ENCODE results near the gene SSBP2. TPM values are rescaled to one million over a fixed set of nuclear protein-coding genes. Genes with fewer than 3 reads are reported as not detected.
"Not testable (repeated sequence)": the region's sequence is repeated elsewhere in the genome, so short reads cannot be mapped to it uniquely, and the experiment has no call there.

The SSBP2 gene
- total RNA-seq, 2 experiments from 2014 or later: 14.5 to 14.7 TPM

DNA sequence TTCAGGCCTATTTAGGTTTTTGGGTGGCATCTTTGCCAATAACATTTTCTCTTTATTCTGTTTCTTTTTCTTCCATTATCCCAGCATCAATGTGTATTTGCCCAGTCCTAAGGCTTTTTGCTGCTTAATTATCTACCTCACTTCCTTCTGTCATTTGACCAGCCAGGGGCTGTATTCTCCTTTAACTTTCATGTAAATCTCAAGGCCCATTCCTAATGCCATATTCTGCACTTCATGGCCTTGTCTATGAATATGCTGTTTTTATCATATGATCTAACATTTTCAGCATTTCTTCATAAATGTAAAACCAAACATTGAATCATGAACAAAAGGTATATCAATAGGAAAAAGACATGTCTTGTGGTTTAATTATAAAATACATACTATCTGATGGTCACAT lies 108.7 kb downstream of the SSBP2 start:
- CTCF ChIA-PET: no interaction called here

DNA sequence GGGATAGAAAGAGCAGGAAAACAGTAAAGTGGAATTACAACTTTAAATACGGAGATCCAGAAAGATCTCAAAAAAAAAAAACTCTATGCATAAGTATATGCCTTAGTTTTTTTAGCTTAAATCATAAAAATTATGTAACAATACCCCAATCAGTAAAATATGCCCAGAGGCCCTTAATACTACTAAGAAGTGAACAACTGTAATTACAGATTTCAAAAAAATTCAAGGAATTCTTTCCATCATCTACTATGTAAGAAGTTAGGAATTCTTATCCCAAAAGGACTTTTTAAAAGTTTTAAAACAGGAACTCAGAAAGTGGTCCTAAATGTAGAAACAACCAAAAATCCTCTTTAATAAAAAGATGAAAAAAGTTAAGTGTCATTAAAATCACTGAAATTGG lies 111.3 kb downstream of the SSBP2 start:
- H3K4me3 Mint-ChIP-seq: no peak overlapping the region
- no peak for DNase-seq
- CTCF ChIA-PET: no interaction called here
- no peaks in the 10 kb centered on the region for H3K27me3 Mint-ChIP-seq (ENCODE audit: low read depth)
- intact Hi-C loops (cut with micrococcal nuclease): no loop called here
- no peak overlapping the region for H3K27ac Mint-ChIP-seq
- H3K4me1 Mint-ChIP-seq (ENCODE audit: low read depth): peaks cover 6% of the 10 kb centered on the region
- no peaks in the 10 kb centered on the region for H3K9me3 Mint-ChIP-seq
- peaks cover 4% of the 10 kb centered on the region for H3K36me3 Mint-ChIP-seq (ENCODE audit: low read depth)

More for the DNA sequence above, 108.7 kb downstream of the SSBP2 start:
- Mint-ChIP-seq H3K4me3 (no peak overlapping the region), H3K27ac (no peak overlapping the region), H3K9me3 (no peaks in the 10 kb centered on the region), H3K36me3 (ENCODE audit: low read depth) (peaks cover 6% of the 10 kb centered on the region), H3K4me1 (ENCODE audit: low read depth) (peaks cover 3% of the 10 kb centered on the region), H3K27me3 (ENCODE audit: low read depth) (no peaks in the 10 kb centered on the region)
- no peak for DNase-seq
- intact Hi-C loops (cut with micrococcal nuclease): no loop called here

DNA sequence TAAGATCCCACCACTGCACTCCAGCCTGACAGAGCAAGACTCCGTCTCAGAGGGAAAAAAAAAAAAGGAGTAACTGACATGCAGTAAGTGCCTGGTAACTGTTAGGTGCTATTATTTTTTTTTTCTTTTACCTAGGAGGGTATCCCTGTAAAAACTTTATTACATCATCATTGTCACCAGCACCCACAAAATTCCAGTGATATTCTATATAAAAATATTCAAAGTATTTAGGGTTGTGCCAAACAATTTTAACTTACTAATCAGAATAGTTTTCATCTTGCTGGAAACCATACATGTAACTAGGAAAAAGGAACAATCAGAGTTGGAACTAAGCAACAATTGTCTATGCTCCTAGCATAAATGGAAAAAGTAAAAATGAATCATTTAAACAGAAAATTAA lies 112.4 kb downstream of the SSBP2 start:
- peaks cover 6% of the 10 kb centered on the region for H3K4me1 Mint-ChIP-seq (ENCODE audit: low read depth)
- H3K36me3 Mint-ChIP-seq (ENCODE audit: low read depth): peaks cover 4% of the 10 kb centered on the region
- intact Hi-C loops (cut with micrococcal nuclease): no loop called here

DNA sequence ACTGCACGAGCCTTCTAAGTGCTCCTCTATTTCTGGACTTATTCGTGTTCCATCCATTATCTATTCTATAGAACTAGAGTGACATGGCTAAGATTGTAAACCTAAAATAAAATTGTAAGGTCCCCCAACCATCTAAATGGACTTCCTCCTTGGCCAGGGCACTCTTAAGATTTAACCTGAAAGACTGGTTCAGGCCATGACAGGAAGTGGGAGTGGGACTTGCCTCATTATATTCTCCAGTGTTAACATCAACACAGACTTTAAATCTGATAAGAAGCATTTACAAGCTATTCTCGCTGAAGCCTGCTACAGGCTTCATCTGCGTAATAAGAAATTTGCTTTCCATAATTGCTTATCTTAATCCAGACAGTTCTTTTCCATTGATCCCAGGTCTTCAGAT lies 117.0 kb downstream of the SSBP2 start:
- no peak for DNase-seq
- Mint-ChIP-seq H3K27me3 (ENCODE audit: low read depth) (no peaks in the 10 kb centered on the region), H3K27ac (no peak overlapping the region), H3K4me3 (no peak overlapping the region), H3K9me3 (peaks cover 2% of the 10 kb centered on the region), H3K4me1 (ENCODE audit: low read depth) (peaks cover 7% of the 10 kb centered on the region), H3K36me3 (ENCODE audit: low read depth) (peaks cover 8% of the 10 kb centered on the region)
- CTCF ChIA-PET: no interaction called here
- intact Hi-C loops (cut with micrococcal nuclease): loop anchor here (2.0 to 5.0 kb wide), 3 partner anchors 77 to 218 kb away; no protein-coding TSS in a partner anchor

More for the DNA sequence above, 112.4 kb downstream of the SSBP2 start:
- DNase-seq: no peak
- CTCF ChIA-PET: no interaction called here
- H3K27me3 Mint-ChIP-seq (ENCODE audit: low read depth): no peaks in the 10 kb centered on the region
- no peak overlapping the region for H3K4me3 Mint-ChIP-seq
- H3K27ac Mint-ChIP-seq: no peak overlapping the region
- no peaks in the 10 kb centered on the region for H3K9me3 Mint-ChIP-seq

DNA sequence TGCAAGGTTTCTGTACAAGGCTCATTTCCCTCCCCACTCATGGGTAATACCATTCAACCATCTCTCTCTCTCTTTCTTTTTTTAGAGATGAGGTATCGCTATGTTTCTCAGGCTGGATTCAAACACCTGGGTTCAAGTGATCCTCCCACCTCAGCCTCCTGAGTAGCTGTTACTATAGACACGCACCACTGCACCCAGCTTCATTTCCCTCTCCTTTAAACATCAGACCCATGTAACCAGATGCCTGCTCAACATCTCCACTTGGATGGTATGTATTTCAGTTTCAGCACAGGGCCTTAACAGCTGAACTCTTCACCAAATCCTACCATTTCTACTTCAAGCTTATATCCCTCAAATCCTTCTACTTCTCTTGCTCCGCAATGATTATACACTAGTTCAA lies 117.4 kb downstream of the SSBP2 start:
- intact Hi-C loops (cut with micrococcal nuclease): loop anchor here (2.0 to 5.0 kb wide), 3 partner anchors 77 to 219 kb away; no protein-coding TSS in a partner anchor

DNA sequence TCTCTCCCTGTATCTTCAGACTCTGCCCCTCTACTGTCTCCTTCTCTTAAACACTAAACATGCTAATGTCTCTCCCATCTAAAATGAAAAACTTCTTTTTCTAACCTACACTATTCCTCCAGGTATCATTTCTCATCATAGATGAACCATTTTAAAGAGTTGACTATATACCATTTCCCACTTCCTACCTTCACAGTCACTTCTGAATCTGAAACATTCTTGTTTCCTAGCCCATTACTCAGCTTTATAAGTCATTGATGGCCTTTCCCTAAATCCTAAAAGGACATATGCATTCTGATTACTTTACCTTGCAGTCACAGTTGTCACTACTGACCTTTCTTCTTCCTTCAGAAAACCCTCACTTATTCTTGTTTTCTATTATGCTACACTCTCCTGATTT lies 118.2 kb downstream of the SSBP2 start:
- no peak for DNase-seq
- H3K9me3 Mint-ChIP-seq: peaks cover 6% of the 10 kb centered on the region
- no peak overlapping the region for H3K27ac Mint-ChIP-seq
- H3K27me3 Mint-ChIP-seq (ENCODE audit: low read depth): no peaks in the 10 kb centered on the region
- H3K4me3 Mint-ChIP-seq: no peak overlapping the region
- H3K36me3 Mint-ChIP-seq (ENCODE audit: low read depth): peaks cover 14% of the 10 kb centered on the region
- CTCF ChIA-PET: interaction anchor here (0.9 kb wide), 1 partner anchor 118 kb away, joined by 4 read pairs; the partner anchor contains the start of gene SSBP2
- peaks cover 17% of the 10 kb centered on the region for H3K4me1 Mint-ChIP-seq (ENCODE audit: low read depth)
- intact Hi-C loops (cut with micrococcal nuclease): loop anchor here (2.0 to 5.0 kb wide), 3 partner anchors 76 to 220 kb away; no protein-coding TSS in a partner anchor

More for the DNA sequence above, 117.4 kb downstream of the SSBP2 start:
- Mint-ChIP-seq H3K36me3 (ENCODE audit: low read depth) (peaks cover 12% of the 10 kb centered on the region), H3K27me3 (ENCODE audit: low read depth) (no peaks in the 10 kb centered on the region), H3K27ac (no peak overlapping the region), H3K4me3 (no peak overlapping the region), H3K9me3 (peaks cover 5% of the 10 kb centered on the region), H3K4me1 (ENCODE audit: low read depth) (peaks cover 12% of the 10 kb centered on the region)
- no peak for DNase-seq
- CTCF ChIA-PET: no interaction called here

DNA sequence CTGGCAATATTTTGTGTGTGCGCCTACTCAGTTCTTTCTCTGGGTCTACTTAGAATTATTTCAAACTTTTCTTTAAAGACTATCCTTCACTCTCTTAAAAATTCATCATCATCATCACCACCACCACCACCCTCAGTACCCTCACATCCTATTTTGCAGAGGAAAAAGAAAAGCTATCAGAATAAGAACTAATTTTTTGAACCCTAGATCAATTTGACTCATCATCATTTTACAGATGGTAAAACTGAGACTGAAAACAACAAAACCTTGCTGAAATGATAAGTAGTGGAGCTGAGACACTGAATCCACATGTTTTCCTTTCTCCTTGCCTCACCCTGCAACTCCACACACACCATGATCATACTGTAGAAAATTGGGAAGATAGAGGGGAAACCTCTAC lies 119.3 kb downstream of the SSBP2 start:
- peaks cover 13% of the 10 kb centered on the region for H3K36me3 Mint-ChIP-seq (ENCODE audit: low read depth)
- H3K9me3 Mint-ChIP-seq: peaks cover 6% of the 10 kb centered on the region
- intact Hi-C loops (cut with micrococcal nuclease): loop anchor here (2.0 to 5.0 kb wide), 3 partner anchors 75 to 221 kb away; no protein-coding TSS in a partner anchor
- H3K4me1 Mint-ChIP-seq (ENCODE audit: low read depth): peaks cover 14% of the 10 kb centered on the region
- CTCF ChIA-PET: no interaction called here
- no peak for DNase-seq
- H3K27ac Mint-ChIP-seq: no peak overlapping the region
- H3K27me3 Mint-ChIP-seq (ENCODE audit: low read depth): no peaks in the 10 kb centered on the region
- no peak overlapping the region for H3K4me3 Mint-ChIP-seq

DNA sequence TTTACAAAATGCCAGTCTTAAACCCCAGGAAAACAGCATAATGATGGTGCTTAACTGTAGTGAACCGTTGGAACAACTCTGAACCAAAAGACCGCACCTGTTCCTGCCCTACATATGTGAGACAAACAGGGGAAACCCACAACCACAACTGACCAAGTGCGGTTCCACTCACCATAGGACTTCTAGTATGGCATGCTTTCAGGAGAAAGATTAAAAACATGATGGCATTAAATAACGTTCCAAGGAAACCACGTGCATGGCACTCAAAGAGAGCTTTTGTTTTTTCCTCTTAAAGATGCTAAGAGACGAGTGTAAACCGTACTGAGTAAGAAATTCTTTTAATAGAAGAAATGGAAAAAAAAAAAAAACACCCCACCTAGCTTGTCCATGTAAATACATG lies 119.8 kb downstream of the SSBP2 start:
- Mint-ChIP-seq H3K4me3 (no peak overlapping the region), H3K27ac (no peak overlapping the region), H3K9me3 (peaks cover 6% of the 10 kb centered on the region), H3K27me3 (ENCODE audit: low read depth) (no peaks in the 10 kb centered on the region), H3K36me3 (ENCODE audit: low read depth) (peaks cover 13% of the 10 kb centered on the region), H3K4me1 (ENCODE audit: low read depth) (peaks cover 14% of the 10 kb centered on the region)
- CTCF ChIA-PET: no interaction called here
- peak; percentile 51 for DNase-seq
- intact Hi-C loops (cut with micrococcal nuclease): loop anchor here (5.0 kb wide), 2 partner anchors 94 to 221 kb away; no protein-coding TSS in a partner anchor

DNA sequence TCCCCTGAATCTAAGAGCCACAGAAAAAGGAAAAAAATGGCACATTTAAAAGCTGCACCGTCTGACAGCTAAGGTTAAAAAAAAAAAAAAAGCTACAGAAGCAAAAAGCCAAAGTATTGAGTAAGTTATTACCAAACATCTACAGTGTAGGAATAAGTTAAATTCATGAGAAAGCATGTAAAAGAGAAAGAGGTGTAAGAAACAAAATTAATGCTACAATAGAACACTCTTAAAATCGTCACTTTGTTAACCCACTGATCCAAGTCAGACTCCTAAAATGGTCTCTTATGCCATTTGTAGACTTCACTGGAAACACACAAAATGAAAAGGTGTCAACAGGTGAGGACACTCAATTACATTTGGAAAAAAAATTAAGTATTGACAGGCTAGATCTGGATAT lies 120.2 kb downstream of the SSBP2 start:
- H3K4me3 Mint-ChIP-seq: no peak overlapping the region
- H3K27ac Mint-ChIP-seq: no peak overlapping the region
- no peaks in the 10 kb centered on the region for H3K27me3 Mint-ChIP-seq (ENCODE audit: low read depth)
- peaks cover 6% of the 10 kb centered on the region for H3K9me3 Mint-ChIP-seq
- H3K36me3 Mint-ChIP-seq (ENCODE audit: low read depth): peaks cover 13% of the 10 kb centered on the region
- CTCF ChIA-PET: interaction anchor here (1.0 kb wide), 1 partner anchor 39 kb away, joined by 3 read pairs; no protein-coding TSS in a partner anchor
- H3K4me1 Mint-ChIP-seq (ENCODE audit: low read depth): peaks cover 14% of the 10 kb centered on the region
- no peak for DNase-seq
- intact Hi-C loops (cut with micrococcal nuclease): loop anchor here (5.0 kb wide), 2 partner anchors 93 to 222 kb away; no protein-coding TSS in a partner anchor

DNA sequence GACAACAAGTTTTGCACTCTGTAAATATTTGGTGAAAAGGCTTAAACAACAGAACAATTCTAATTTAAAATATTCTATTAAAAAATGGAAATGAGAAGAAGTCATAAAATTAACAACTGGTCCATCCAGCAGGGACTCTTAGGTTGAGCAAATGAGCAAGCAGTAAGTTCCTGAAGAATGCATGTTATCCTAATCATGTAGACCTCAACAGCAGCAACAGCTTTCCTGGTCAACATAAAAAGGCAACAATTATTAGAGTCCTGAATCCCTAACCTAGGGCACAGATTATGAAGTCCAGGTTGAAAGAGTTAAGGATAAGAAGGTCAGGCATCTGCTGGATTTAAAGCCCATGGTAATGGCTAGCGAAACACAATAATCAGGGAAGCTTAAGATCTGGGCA lies 120.9 kb downstream of the SSBP2 start:
- H3K36me3 Mint-ChIP-seq (ENCODE audit: low read depth): peaks cover 13% of the 10 kb centered on the region
- H3K9me3 Mint-ChIP-seq: peaks cover 6% of the 10 kb centered on the region
- intact Hi-C loops (cut with micrococcal nuclease): loop anchor here (5.0 kb wide), 2 partner anchors 93 to 222 kb away; no protein-coding TSS in a partner anchor
- no peaks in the 10 kb centered on the region for H3K27me3 Mint-ChIP-seq (ENCODE audit: low read depth)
- H3K4me3 Mint-ChIP-seq: no peak overlapping the region
- no peak for DNase-seq
- no peak overlapping the region for H3K27ac Mint-ChIP-seq
- peaks cover 14% of the 10 kb centered on the region for H3K4me1 Mint-ChIP-seq (ENCODE audit: low read depth)
- CTCF ChIA-PET: interaction anchor here (1.0 to 1.2 kb wide), 2 partner anchors 40 to 92 kb away, joined by 3 to 5 read pairs; no protein-coding TSS in a partner anchor

DNA sequence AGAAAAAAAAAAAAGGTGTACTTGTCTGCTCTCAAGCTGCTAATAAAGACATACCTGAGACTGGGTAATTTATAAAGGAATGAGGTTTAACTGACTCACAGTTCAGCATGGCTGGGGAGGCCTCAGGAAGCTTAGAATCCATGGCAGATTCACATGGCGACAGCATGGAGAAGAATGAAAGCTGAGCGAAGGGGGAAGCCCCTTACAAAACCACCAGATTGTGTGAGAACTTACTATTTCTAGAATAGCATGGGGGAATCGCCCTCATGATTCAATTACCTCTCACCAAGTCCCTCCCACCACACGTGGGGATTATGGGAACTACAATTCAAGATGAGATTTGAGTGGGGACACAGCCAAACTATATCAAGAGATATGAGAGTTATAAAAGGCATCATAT lies 122.8 kb downstream of the SSBP2 start:
- H3K27ac Mint-ChIP-seq: not testable (repeated sequence)

DNA sequence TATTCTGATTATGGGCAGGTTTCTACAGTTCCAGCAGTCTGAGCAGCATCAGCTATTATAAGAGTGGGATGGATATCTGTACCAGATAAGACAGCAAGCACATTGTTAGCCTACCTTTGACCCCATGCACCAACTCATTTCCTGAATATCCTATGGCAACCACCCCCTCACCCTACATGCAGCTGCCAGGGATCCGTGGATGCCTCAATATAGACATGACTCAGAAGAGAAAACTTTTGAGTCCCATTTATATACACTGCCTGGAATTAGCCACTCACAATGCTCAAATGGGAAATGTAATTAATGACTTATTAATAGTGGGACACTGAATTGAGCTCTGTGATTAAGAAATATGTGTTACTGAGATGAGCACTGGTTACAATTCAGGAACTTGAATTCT lies 124.4 kb downstream of the SSBP2 start:
- Mint-ChIP-seq H3K36me3 (ENCODE audit: low read depth) (peaks cover 16% of the 10 kb centered on the region), H3K4me1 (ENCODE audit: low read depth) (peaks cover 14% of the 10 kb centered on the region), H3K4me3 (no peak overlapping the region), H3K9me3 (peaks cover 7% of the 10 kb centered on the region), H3K27ac (no peak overlapping the region), H3K27me3 (ENCODE audit: low read depth) (no peaks in the 10 kb centered on the region)
- no peak for DNase-seq
- CTCF ChIA-PET: interaction anchor here (0.5 kb wide), 1 partner anchor 114 kb away, joined by 3 read pairs; no protein-coding TSS in a partner anchor
- intact Hi-C loops (cut with micrococcal nuclease): no loop called here

More for the DNA sequence above, 122.8 kb downstream of the SSBP2 start:
- H3K27me3 Mint-ChIP-seq (ENCODE audit: low read depth); H3K9me3 Mint-ChIP-seq; intact Hi-C loops (cut with micrococcal nuclease); H3K4me3 Mint-ChIP-seq: not testable (repeated sequence)
- peak; percentile 48 for DNase-seq
- H3K4me1 Mint-ChIP-seq (ENCODE audit: low read depth): peaks cover 14% of the 10 kb centered on the region
- H3K36me3 Mint-ChIP-seq (ENCODE audit: low read depth): peaks cover 13% of the 10 kb centered on the region
- CTCF ChIA-PET: interaction anchor here (0.5 to 1.3 kb wide), 6 partner anchors 24 to 630 kb away, joined by 3 to 4 read pairs (median 3); no protein-coding TSS in a partner anchor

DNA sequence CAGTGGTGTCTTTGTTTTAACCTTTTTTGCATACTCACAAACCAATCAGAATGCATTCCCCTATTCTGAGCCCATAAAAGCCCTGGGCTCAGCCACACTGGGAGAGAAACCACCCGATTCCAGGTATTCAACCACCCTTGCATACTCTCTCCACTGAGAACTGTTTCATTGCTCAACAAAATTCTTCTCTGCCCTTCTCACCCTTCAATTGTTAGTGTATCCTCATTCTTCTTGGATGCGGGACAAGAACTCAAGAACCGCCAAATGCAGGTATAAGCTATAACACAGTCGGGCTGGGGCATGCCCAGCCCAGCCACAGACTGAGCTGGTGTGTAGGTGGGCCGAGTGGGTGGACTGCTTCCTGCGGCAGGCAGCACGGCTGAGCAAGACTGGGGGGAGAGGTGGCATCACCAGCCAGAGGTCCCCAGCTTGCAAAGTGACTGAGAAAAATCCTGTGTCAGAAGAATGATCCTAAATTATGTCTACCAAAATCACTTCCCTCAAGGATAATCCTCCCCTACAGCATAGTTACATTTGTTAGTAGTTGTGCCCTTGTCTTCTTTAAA lies 141.0 kb downstream of the SSBP2 start:
- CTCF ChIA-PET: interaction anchor here (0.6 to 1.2 kb wide), 2 partner anchors 108 to 598 kb away, joined by 3 read pairs; no protein-coding TSS in a partner anchor
- peaks cover 22% of the 10 kb centered on the region for H3K36me3 Mint-ChIP-seq (ENCODE audit: low read depth)
- peaks cover 10% of the 10 kb centered on the region for H3K9me3 Mint-ChIP-seq
- no peak overlapping the region for H3K4me3 Mint-ChIP-seq
- no peak for DNase-seq
- H3K4me1 Mint-ChIP-seq (ENCODE audit: low read depth): no peaks in the 10 kb centered on the region
- H3K27me3 Mint-ChIP-seq (ENCODE audit: low read depth): no peaks in the 10 kb centered on the region
- intact Hi-C loops (cut with micrococcal nuclease): no loop called here
- H3K27ac Mint-ChIP-seq: no peak overlapping the region
